ENCODE results near the gene TRMT10A. TPM values are rescaled to one million over a fixed set of nuclear protein-coding genes. Genes with fewer than 3 reads are reported as not detected.

Gene TRMT10A
- total and polyA plus RNA-seq, 2 of the 13 experiments (the other 11 are each of a cell fraction or from before 2014, with no cell fraction given), result 3.9 to 12.6 TPM

GRCh38 chr4:99563310-99564186 lies at the start of gene TRMT10A (continued):
- TF ChIP-seq SRF (IDR thresholded peaks at IDR 0.05; ENCODE audit: low read depth, low read length) (peak; percentile 95), ZBTB21 (CRISPR knock-in tag; IDR thresholded peaks at IDR 0.05) (peak; percentile 68; the same call in 1 of the 2 replicates), FOXA1 (IDR thresholded peaks at IDR 0.05) (no peak), FOXA1 (CRISPR knock-in tag; IDR thresholded peaks at IDR 0.05) (no peak), RAD21 (CRISPR knock-in tag; IDR thresholded peaks at IDR 0.05) (no peak), FLYWCH1 (CRISPR knock-in tag; IDR thresholded peaks at IDR 0.05) (no peak), ZNF12 (CRISPR knock-in tag; IDR thresholded peaks at IDR 0.05) (0 out of 2 replicates have a peak, but pooled peaks have one; percentile 12), PRDM10 (CRISPR knock-in tag; IDR thresholded peaks at IDR 0.05; ENCODE audit: low read depth) (no peak), SNAPC2 (CRISPR knock-in tag; IDR thresholded peaks at IDR 0.05) (no peak), ZBTB38 (CRISPR knock-in tag; IDR thresholded peaks at IDR 0.05) (peak; percentile 39; the same call in 1 of the 2 replicates), PRDM15 (CRISPR knock-in tag; IDR thresholded peaks at IDR 0.05) (no peak), GZF1 (CRISPR knock-in tag; IDR thresholded peaks at IDR 0.05) (no peak), ZNF431 (CRISPR knock-in tag; IDR thresholded peaks at IDR 0.05; ENCODE audit: borderline replicate concordance, low read depth) (no peak; the same call in 1 of the 2 replicates), ZNF878 (CRISPR knock-in tag; IDR thresholded peaks at IDR 0.05) (no peak), ZMYM2 (CRISPR knock-in tag; IDR thresholded peaks at IDR 0.05) (no peak), JUND (CRISPR knock-in tag; IDR thresholded peaks at IDR 0.05) (no peak), KLF15 (CRISPR knock-in tag; IDR thresholded peaks at IDR 0.05; ENCODE audit: borderline replicate concordance) (no peak), NAIF1 (CRISPR knock-in tag; IDR thresholded peaks at IDR 0.05; ENCODE audit: borderline replicate concordance) (peak; percentile 98), BRD4 (CRISPR knock-in tag; IDR thresholded peaks at IDR 0.05) (no peak), ZNF367 (CRISPR knock-in tag; IDR thresholded peaks at IDR 0.05; ENCODE audit: borderline replicate concordance) (no peak), SIN3B (IDR thresholded peaks at IDR 0.05; ENCODE audit: low read length) (no peak; the same call in 1 of the 2 replicates), NONO (IDR thresholded peaks at IDR 0.05) (no peak), NONO (CRISPR knock-in tag; conservative IDR thresholded peaks at IDR 0.05) (peak; percentile 65; the same call in 1 of the 2 replicates)

All from HepG2 (cell line).